ENCODE measurements around the gene SLC25A29. TPM values are rescaled to one million over a fixed set of nuclear protein-coding genes. Genes with fewer than 3 reads are reported as not detected.

Gene SLC25A29
- total and polyA plus RNA-seq, 2 of the 4 experiments (the other 2 are of a cell fraction), result 6.5 to 37.7 TPM

DNA sequence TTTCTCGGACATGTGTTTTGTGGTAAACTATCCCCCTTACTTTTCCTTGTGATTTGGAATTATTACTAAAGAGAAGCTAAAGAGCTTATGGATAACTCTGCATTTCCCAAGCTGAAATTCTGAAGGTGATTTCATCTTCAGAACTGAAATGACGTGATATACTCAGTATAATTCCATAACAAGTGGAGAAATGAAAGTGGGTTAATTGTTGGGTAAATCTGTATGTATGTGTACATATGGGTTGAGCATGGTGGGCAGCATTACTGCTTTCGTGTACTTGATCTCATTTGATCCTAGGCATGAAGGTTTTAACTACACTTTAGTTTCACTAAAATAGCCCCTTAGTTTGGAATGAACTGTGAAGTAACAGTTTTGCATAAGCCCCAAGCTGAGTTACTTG, 63.2 kb downstream of the SLC25A29 start:
- H3K27ac ChIP-seq (ENCODE audit: insufficient read depth, low read length), result no peak overlapping the region
- intact Hi-C loops (cut with micrococcal nuclease), result no loop called here

More for the DNA sequence above, 63.2 kb downstream of the SLC25A29 start:
- Histone ChIP-seq H3K9me1 (ENCODE audit: insufficient read depth, low read length) (peaks cover 11% of the 10 kb centered on the region), H3K9ac (ENCODE audit: low read depth, low read length) (no peak overlapping the region), H2AK5ac (ENCODE audit: low read depth, low read length) (no peak overlapping the region), H4K5ac (ENCODE audit: low read depth, low read length) (no peak overlapping the region), H3K14ac (replicated peaks; ENCODE audit: low read depth, low read length) (no peak overlapping the region), H3K79me1 (ENCODE audit: low read depth in 1 of 2, low read length in 2 of 2) (peaks cover 0 to 24% of the 10 kb centered on the region in 2 experiments; a peak in 3 of 4 replicates), H2AFZ (replicated peaks; ENCODE audit: low read length, poor library complexity) (no peak overlapping the region), H2BK20ac (ENCODE audit: low read depth, low read length) (no peak overlapping the region), H3K4me3 (ENCODE audit: insufficient read depth, low read depth, low read length) (no peak overlapping the region), H2BK5ac (ENCODE audit: low read depth, low read length, poor library complexity, severe bottlenecking) (no peak overlapping the region), H2AK9ac (replicated peaks; ENCODE audit: low read depth, low read length, poor library complexity) (no peak overlapping the region), H3K36me3 (ENCODE audit: control insufficient read depth, insufficient read depth, low read length) (peaks cover 2% of the 10 kb centered on the region; the same call in 1 of the 2 replicates), H4K20me1 (ENCODE audit: insufficient read depth, low read length) (peaks cover 85% of the 10 kb centered on the region), H4K8ac (ENCODE audit: low read depth in 2 of 2, low read length in 2 of 2) (no peak overlapping the region), H3K4me2 (ENCODE audit: low read depth, low read length) (no peak overlapping the region), H4K91ac (ENCODE audit: insufficient read depth, low read depth, low read length) (no peak overlapping the region), H3K23ac (ENCODE audit: low read depth, low read length) (peak overlapping the region; percentile 82; the same call in 1 of the 2 replicates), H3K4ac (ENCODE audit: low read depth, low read length) (no peak overlapping the region), H3K9me3 (ENCODE audit: control insufficient read depth, insufficient read depth, low read length) (no peaks in the 10 kb centered on the region), H2BK15ac (ENCODE audit: low read depth, low read length) (no peak overlapping the region), H3K4me1 (ENCODE audit: control insufficient read depth, insufficient read depth, low read length) (peaks cover 13% of the 10 kb centered on the region), H3K18ac (ENCODE audit: low read depth, low read length) (no peak overlapping the region), H2BK120ac (ENCODE audit: low read depth, low read length) (no peak overlapping the region), H3K56ac (ENCODE audit: extremely low read depth, insufficient read depth, low read length) (no peak overlapping the region), H3K27me3 (ENCODE audit: control insufficient read depth, insufficient read depth, low read length) (no peaks in the 10 kb centered on the region)
- CTCF ChIA-PET, result interaction anchor here (0.7 kb wide), 1 partner anchor 481 kb away, joined by 3 read pairs; no protein-coding TSS in a partner anchor
- in situ Hi-C loops (cut with MboI; ENCODE audit: low sequenced_read_pairs), result no loop called here
- no TSS peak for BruUV-seq (replicated peaks)
- no peak for TF ChIP-seq CEBPB (IDR thresholded peaks at IDR 0.05; ENCODE audit: low read depth, low read length)
- no peak for TF ChIP-seq RCOR1 (IDR thresholded peaks at IDR 0.05; ENCODE audit: insufficient replicate concordance, low read length)
- TF ChIP-seq NFE2L2 (IDR thresholded peaks at IDR 0.05; ENCODE audit: low read depth, low read length), result no peak
- no peak for TF ChIP-seq FOS (IDR thresholded peaks at IDR 0.05; ENCODE audit: low read depth, low read length)
- TF ChIP-seq SMC3 (IDR thresholded peaks at IDR 0.05; ENCODE audit: low read depth, low read length), result no peak
- TF ChIP-seq MXI1 (IDR thresholded peaks at IDR 0.05; ENCODE audit: borderline replicate concordance, low read depth, low read length), result no peak
- no peak for TF ChIP-seq RAD21 (IDR thresholded peaks at IDR 0.05; ENCODE audit: low read length)
- TF ChIP-seq, protein P1, sequence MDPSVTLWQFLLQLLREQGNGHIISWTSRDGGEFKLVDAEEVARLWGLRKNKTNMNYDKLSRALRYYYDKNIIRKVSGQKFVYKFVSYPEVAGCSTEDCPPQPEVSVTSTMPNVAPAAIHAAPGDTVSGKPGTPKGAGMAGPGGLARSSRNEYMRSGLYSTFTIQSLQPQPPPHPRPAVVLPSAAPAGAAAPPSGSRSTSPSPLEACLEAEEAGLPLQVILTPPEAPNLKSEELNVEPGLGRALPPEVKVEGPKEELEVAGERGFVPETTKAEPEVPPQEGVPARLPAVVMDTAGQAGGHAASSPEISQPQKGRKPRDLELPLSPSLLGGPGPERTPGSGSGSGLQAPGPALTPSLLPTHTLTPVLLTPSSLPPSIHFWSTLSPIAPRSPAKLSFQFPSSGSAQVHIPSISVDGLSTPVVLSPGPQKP (IDR thresholded peaks at IDR 0.05; ENCODE audit: borderline replicate concordance, low read depth, low read length), result no peak
- ATAC-seq (ENCODE audit: low read depth) (no peak), DNase-seq (no peak)
- dilution Hi-C loops (cut with HindIII; ENCODE audit: low sequenced_read_pairs, unreplicated experiment), result no loop called here
- no CpG with 5 or more reads among the region's 3 CpGs for WGBS, 2 experiments (ENCODE audit: extremely low coverage in 2 of 2, insufficient read length in 1 of 2)
- POLR2A ChIA-PET (ENCODE audit: unreplicated experiment), result no interaction called here

Measured in IMR-90 (cell line).